Measurements from ENCODE around the gene GSTM1.
A peak's percentile ranks its signal among the peaks of the same experiment; 100 is the strongest.
"Not testable (repeated sequence)": the region's sequence is repeated elsewhere in the genome, so short reads cannot be mapped to it uniquely, and the experiment has no call there.

GSTM1 gene

DNA sequence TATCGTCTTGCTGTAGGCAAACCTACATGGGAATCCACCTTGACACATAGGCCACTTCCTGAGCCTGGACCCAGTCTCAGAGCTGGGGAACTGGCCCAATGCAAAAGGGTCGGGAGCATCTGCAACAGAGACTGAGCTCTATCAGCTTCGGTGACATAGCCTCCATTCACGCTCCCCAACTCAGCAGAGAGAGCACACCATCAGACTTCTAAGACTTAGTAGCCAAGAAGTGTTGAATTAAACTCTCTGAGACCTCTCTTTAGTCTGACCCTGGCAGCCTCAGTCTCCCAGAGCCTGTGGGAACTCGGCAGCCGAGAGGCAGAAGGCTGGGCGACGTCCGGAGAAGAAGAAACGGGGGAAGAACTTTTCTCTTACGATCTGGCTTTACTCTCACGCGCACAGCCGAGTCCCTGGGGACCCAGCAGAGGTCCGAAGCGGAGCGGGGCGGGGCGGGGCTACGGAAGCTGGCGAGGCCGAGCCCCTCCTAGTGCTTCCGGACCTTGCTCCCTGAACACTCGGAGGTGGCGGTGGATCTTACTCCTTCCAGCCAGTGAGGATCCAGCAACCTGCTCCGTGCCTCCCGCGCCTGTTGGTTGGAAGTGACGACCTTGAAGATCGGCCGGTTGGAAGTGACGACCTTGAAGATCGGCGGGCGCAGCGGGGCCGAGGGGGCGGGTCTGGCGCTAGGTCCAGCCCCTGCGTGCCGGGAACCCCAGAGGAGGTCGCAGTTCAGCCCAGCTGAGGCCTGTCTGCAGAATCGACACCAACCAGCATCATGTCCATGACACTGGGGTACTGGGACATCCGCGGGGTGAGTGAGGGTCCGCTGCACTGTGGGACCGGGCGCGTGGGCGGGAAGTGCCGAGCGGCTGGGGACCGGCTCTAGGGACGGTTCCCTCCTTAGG lies 31.8 kb upstream of the GSTM1 start, which contains the start of gene GSTM4:
Gene GSTM4 (plus strand): TSS at position 485 of the 905 bp plus-strand sequence. CDS start 291 bp downstream, at position 776.
- Mint-ChIP-seq H3K4me1 (peaks cover 20% of the 10 kb centered on the region), H3K9me3 (no peaks in the 10 kb centered on the region), H3K27ac (peak within 1 kb of the TSS; percentile 91), H3K4me3 (peak within 1 kb of the TSS; percentile 91), H3K36me3 (no peaks in the 10 kb centered on the region)
- peak; percentile 61 to 83 for DNase-seq (ENCODE audit: low spot score in 2 of 2)
- ATAC-seq: peak; percentile 93

DNA sequence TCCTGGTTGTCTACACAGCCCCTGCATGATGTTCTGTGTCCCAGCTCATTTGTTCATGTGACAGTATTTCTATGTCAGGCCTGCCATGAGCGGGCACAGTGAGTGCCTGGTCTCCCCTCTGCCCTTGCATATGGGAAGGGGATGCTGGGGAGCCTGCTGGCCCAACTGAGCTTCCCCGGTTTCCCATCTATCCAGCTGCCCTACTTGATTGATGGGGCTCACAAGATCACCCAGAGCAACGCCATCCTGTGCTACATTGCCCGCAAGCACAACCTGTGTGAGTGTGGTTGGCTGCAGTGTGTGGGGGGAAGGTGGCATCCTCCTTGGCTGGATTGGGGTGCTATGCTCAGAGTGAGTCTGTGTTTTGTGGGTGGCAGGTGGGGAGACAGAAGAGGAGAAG lies 30.2 kb upstream of the GSTM1 start:
- no peak for ATAC-seq
- Mint-ChIP-seq H3K9me3 (no peaks in the 10 kb centered on the region), H3K36me3 (no peaks in the 10 kb centered on the region), H3K4me3 (peak overlapping the region; percentile 91), H3K4me1 (peaks cover 20% of the 10 kb centered on the region), H3K27ac (no peak overlapping the region)
- DNase-seq (ENCODE audit: low spot score in 2 of 2): peak in 1 of 2 donors; percentile 41

DNA sequence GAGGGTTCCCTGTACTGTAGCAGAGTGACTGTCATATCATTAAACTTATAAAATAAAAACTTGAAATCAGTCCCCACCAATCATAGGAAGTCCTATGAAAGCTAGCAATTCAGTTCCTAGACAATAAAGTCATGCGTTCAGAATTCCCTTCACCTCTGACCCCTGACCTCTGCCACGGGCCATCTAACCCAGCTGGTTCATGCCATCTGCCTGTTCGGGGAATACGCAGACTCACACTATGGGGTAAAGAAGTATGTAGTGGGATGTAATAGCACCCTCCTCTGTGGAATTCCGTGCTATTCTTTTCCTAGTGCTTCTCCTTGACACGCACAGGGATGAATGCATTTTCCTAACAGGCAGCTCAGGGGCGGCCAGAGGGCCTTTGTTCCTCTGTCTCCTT lies 29.6 kb upstream of the GSTM1 start:
- ATAC-seq: no peak
- H3K27ac Mint-ChIP-seq: no peak overlapping the region
- no peak overlapping the region for H3K4me3 Mint-ChIP-seq
- no peaks in the 10 kb centered on the region for H3K9me3 Mint-ChIP-seq
- peak in 1 of 2 donors; percentile 33 for DNase-seq (ENCODE audit: low spot score in 2 of 2)
- peaks cover 20% of the 10 kb centered on the region for H3K4me1 Mint-ChIP-seq
- no peaks in the 10 kb centered on the region for H3K36me3 Mint-ChIP-seq

DNA sequence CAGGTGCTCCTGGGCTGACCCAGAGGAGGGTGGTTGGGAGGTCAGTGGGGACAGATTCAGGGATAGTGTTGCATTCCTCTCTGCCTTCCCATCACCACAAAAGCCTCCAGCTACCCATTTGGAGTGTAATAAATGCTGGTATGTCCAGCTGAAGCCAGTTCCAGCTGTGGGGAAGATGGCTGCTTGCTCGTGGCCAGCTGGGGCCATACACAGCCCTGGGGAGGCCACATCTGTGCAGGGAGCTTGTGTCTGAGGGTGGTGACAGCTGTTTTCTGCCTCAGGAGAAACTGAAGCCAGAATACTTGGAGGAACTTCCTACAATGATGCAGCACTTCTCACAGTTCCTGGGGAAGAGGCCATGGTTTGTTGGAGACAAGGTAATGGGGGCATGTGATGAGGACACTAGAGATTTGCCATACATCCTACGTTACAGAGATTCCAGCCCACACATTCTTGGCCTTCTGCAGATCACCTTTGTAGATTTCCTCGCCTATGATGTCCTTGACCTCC lies 29.0 kb upstream of the GSTM1 start:
- Mint-ChIP-seq H3K4me3 (no peak overlapping the region), H3K36me3 (no peaks in the 10 kb centered on the region)

DNA sequence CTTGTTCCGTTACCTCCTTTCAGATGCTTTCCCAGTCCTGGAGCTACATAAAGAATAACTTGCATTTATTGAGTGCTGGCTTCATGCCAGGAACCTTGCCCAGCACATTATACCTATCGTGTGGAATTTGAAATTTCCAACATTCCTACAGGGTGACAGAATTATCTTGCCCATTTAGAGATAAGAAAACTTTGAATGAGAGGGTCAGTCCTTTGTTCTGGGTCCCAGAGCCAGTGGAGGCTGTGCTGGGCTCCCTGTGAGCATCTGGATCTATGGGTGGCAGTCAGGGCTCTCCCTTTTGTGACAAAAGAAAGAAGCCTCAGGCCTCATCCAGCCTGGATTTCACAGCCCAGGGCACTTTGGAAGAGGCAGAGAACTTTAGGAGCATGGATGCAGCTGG lies 28.5 kb upstream of the GSTM1 start:
- H3K27ac Mint-ChIP-seq: no peak overlapping the region
- no peaks in the 10 kb centered on the region for H3K36me3 Mint-ChIP-seq
- H3K4me1 Mint-ChIP-seq: peaks cover 20% of the 10 kb centered on the region
- H3K9me3 Mint-ChIP-seq: no peaks in the 10 kb centered on the region
- DNase-seq (ENCODE audit: low spot score in 2 of 2) (no peak), ATAC-seq (no peak)
- H3K4me3 Mint-ChIP-seq: no peak overlapping the region

More for the DNA sequence above, 29.0 kb upstream of the GSTM1 start:
- ATAC-seq: no peak
- DNase-seq (ENCODE audit: low spot score in 2 of 2): peak in 1 of 2 donors; percentile 38
- no peak overlapping the region for H3K27ac Mint-ChIP-seq
- peaks cover 20% of the 10 kb centered on the region for H3K4me1 Mint-ChIP-seq
- H3K9me3 Mint-ChIP-seq: no peaks in the 10 kb centered on the region

DNA sequence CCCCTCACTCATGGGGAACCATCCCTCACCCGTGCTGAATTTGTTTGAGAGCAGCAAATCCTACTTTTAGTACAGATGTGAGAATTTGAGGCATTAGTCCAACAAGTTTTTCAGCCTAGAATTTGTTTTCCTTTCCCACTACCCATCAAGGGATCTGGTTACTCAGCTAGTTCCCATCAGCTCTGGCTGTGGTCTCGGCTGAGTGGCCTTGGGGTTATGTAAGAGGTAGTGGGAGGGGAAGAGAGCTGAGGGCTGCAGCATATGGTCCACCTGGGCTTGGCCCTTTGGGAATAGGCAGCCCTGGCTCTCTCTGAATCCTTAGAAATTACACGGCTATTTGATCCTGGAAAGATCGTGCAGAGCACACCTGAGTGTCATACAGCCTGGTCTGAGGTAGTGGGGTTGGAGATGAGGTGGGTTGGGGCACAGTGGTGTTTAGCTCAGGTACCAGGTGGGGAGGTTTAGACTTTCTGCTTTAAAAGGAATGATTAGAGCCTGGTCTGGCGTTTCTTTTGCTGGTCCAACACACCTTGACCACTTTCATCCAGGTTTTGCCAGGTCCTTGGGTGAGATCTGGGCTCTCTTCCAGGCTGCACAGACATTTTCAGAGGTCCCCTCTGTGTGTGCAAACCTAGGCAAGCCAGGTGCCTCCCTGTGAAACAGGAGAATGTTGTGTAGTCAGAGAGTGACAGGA lies 27.5 kb upstream of the GSTM1 start:
- Mint-ChIP-seq H3K4me3 (no peak overlapping the region), H3K27ac (peak overlapping the region; percentile 75), H3K36me3 (no peaks in the 10 kb centered on the region), H3K9me3 (no peaks in the 10 kb centered on the region), H3K4me1 (peaks cover 14% of the 10 kb centered on the region)
- DNase-seq (ENCODE audit: low spot score in 2 of 2) (peak in 1 of 2 donors; percentile 41), ATAC-seq (no peak)

DNA sequence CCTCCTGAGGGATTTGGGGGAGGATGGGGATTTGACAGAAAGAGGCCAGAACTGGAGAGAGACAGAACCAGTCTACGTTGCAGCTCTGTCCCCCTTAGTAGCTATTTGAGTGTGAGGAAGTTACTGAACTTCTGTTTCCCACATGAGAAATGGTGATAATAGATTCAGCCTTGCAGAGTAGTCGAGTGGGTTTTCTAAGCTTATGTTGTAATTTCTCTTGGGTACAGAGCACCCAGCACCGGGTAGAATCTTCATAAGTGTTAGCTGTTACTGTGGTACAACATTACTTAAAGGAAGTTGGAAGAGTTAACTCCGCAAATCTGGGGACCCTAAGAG lies 27.0 kb upstream of the GSTM1 start:
- H3K4me1 Mint-ChIP-seq: peaks cover 10% of the 10 kb centered on the region
- ATAC-seq; H3K9me3 Mint-ChIP-seq; H3K4me3 Mint-ChIP-seq; DNase-seq (ENCODE audit: low spot score in 2 of 2); H3K27ac Mint-ChIP-seq; H3K36me3 Mint-ChIP-seq: not testable (repeated sequence)

DNA sequence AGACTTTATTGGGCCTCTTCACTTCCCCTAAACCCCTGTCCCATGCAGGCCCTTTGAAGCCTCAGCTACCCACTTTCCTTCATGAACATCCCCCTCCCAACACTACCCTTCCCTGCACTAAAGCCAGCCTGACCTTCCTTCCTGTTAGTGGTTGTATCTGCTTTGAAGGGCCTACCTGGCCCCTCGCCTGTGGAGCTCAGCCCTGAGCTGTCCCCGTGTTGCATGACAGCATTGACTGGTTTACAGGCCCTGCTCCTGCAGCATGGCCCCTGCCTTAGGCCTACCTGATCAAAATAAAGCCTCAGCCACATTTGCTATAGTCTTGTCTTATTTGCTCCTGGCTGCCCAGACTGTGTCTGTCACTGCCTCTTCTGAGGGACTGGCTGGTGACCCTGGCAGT lies 26.2 kb upstream of the GSTM1 start:
- peak in 1 of 2 donors; percentile 32 for DNase-seq (ENCODE audit: low spot score in 2 of 2)
- Mint-ChIP-seq H3K4me3 (no peak overlapping the region), H3K4me1 (peaks cover 3% of the 10 kb centered on the region), H3K36me3 (peaks cover 2% of the 10 kb centered on the region), H3K27ac (peak overlapping the region; percentile 43), H3K9me3 (no peaks in the 10 kb centered on the region)
- ATAC-seq: no peak

DNA sequence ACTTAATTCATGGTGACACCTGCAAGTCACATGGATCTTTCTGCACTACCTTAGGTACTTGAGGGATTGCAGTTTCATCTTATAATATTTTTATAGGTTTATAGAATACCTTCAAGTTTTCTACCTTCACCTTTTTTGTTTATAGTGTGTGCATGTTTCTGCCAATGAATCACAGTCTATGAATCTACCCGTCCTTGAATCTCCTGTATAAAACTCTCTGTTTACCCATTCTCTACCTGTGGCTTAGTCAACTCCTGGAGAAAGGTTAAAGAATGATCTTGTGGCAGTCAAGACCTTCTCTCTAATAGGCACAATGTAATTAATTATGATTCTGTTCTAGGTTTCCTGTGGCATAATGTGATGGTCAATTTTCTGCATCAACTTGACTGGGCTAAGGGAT lies 22.9 kb upstream of the GSTM1 start:
- DNase-seq (ENCODE audit: low spot score in 2 of 2) (no peak), ATAC-seq (no peak)
- Mint-ChIP-seq H3K36me3 (peaks cover 5% of the 10 kb centered on the region), H3K4me3 (no peak overlapping the region), H3K27ac (no peak overlapping the region), H3K4me1 (peaks cover 13% of the 10 kb centered on the region), H3K9me3 (no peaks in the 10 kb centered on the region)

DNA sequence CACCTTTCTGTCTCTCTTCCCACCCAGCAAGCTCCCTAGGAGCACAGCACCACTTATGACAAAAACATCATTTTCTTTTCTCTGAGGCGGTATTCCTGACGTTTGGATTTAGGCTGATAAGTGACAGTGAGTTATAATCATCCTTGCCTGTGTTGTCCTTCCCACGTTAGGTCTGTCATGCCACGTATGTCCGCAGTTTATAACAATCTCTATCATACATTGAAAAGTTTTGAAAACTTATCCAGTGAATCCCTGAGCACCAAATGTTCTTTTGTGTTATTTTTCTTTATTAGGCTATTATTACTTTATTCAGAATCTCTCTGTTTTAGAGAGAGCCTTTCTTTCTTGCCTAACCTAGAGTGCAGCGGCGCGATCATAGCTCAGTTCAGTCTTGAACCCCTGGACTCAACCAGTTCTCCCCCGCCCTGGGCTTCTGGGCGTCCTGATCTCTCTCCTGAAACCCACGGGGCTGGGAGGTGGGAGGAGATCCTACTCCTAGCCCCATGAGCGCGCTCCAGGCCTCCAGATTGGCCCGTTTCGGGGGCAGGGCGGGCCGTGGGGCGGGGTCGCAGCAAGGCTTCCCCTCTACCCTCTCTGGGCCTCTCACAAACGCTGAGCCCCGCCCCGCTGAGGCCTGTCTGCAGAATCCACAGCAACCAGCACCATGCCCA lies 20.0 kb upstream of the GSTM1 start, which contains the start of gene GSTM2:
Gene GSTM2 (plus strand): TSS at position 606 of the 671 bp plus-strand sequence. CDS start 59 bp downstream, at position 665.
- no peak within 1 kb of the TSS for H3K27ac Mint-ChIP-seq
- H3K4me3 Mint-ChIP-seq: peak within 1 kb of the TSS; percentile 49
- no peaks in the 10 kb centered on the region for H3K9me3 Mint-ChIP-seq
- DNase-seq (ENCODE audit: low spot score in 2 of 2): peak in 1 of 2 donors; percentile 65
- ATAC-seq: peak; percentile 89
- peaks cover 5% of the 10 kb centered on the region for H3K36me3 Mint-ChIP-seq
- H3K4me1 Mint-ChIP-seq: peaks cover 24% of the 10 kb centered on the region

DNA sequence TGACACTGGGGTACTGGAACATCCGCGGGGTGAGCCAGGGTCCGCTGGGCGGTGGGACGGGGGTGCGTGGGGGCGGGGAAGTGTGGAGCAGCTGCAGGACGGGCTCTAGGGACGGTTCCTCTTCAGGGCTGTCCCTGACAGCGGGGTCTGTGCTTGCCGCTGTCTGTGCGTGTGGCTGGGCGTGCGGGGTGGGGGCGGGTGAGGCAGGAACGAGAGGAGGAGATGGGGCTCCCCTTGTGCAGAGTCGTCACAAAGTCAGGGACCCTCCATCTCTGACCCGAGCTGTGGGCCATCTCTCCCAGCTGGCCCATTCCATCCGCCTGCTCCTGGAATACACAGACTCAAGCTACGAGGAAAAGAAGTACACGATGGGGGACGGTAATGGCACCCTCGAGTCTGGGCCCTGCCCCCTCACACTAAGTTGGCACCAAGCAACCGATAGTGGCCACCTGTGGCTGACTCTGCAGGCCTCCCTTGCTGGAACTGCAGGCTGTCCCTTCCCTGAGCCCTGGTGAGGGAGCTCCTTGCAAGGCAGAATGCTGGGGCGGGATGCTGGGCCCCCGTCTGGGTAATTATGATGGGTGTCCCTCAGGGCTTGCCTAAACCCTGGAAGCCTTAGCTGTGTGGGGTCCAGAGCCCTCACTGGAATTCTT lies 19.4 kb upstream of the GSTM1 start:
- Mint-ChIP-seq H3K4me3 (peak overlapping the region; percentile 49), H3K9me3 (no peaks in the 10 kb centered on the region), H3K27ac (no peak overlapping the region), H3K36me3 (peaks cover 5% of the 10 kb centered on the region), H3K4me1 (peaks cover 24% of the 10 kb centered on the region)
- DNase-seq (ENCODE audit: low spot score in 2 of 2) (peak in 1 of 2 donors; percentile 46), ATAC-seq (no peak)

DNA sequence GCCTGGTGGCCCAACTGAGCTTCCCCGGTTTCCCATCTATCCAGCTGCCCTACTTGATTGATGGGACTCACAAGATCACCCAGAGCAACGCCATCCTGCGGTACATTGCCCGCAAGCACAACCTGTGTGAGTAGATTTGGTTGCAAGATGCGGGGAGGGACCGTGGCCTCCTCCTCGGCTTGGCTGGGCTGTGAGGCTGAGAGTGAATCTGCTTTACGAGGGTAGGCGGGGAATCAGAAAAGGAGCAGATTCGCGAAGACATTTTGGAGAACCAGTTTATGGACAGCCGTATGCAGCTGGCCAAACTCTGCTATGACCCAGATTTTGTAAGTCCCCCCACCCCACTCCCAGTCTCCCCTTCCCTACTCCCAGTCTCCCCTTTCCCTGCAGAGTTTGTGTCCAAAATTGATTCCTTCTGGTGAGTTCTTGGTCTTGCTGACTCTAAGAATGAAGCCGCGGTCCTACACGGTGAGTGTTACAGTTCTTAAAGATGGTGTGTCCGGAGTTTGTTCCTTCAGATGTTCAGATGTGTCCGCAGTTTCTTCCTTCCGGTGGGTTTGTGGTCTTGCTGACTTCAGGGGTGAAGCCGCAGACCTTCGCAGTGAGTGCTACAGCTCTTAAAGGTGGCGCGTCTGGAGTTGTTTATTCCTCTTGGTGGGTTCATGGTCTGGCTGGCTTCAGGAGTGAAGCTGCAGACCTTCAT lies 18.2 kb upstream of the GSTM1 start:
- peaks cover 5% of the 10 kb centered on the region for H3K36me3 Mint-ChIP-seq
- H3K27ac Mint-ChIP-seq: no peak overlapping the region
- DNase-seq (ENCODE audit: low spot score in 2 of 2) (peak in 1 of 2 donors; percentile 47), ATAC-seq (peak; percentile 22)
- peak overlapping the region; percentile 39 for H3K4me3 Mint-ChIP-seq
- peaks cover 24% of the 10 kb centered on the region for H3K4me1 Mint-ChIP-seq
- no peaks in the 10 kb centered on the region for H3K9me3 Mint-ChIP-seq

DNA sequence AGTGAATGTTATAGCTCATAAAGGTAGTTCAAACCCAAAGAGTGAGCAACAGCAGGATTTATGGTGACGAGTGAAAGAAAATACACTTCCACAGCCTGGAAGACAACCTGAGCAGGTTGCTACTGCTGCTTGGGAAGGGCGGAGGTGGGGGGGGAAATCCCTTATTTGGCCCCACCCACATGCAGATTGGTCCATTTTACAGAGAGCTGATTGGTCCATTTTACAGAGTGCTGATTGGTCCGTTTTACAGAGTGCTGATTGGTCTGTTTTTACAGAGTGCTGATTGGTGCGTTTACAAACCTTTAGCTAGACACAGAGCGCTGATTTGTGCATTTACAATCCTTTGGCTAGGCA lies 17.7 kb upstream of the GSTM1 start:
- H3K27ac Mint-ChIP-seq; ATAC-seq; DNase-seq (ENCODE audit: low spot score in 2 of 2): not testable (repeated sequence)

DNA sequence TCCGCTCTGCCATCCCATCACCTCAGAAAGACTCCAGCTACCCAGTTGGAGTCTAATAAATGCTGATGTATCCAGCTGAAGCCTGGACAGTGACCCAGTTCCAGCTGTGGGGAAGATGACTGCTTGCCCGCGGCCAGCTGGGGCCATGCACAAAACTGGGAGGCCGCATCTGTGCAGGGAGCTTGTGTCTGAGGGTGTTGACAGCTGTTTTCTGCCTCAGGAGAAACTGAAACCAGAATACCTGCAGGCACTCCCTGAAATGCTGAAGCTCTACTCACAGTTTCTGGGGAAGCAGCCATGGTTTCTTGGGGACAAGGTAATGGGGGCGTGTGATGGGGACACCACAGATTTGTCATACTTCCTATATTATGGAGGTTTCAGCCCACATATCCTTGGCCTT lies 16.6 kb upstream of the GSTM1 start:
- Mint-ChIP-seq H3K4me3 (no peak overlapping the region), H3K27ac (no peak overlapping the region), H3K4me1 (peaks cover 24% of the 10 kb centered on the region), H3K36me3 (peaks cover 5% of the 10 kb centered on the region), H3K9me3 (no peaks in the 10 kb centered on the region)
- ATAC-seq: no peak
- DNase-seq (ENCODE audit: low spot score in 2 of 2): no peak

More for the DNA sequence above, 17.7 kb upstream of the GSTM1 start:
- not testable (repeated sequence) for H3K36me3 Mint-ChIP-seq, H3K9me3 Mint-ChIP-seq
- Mint-ChIP-seq H3K4me3 (peak overlapping the region; percentile 39), H3K4me1 (peaks cover 24% of the 10 kb centered on the region)

Measured in stimulated activated effector memory CD8-positive, alpha-beta T cell treated with anti-CD3 and anti-CD28 coated beads, Interleukin-12 subunit alpha, Interleukin-12 subunit beta, amount 100 ng/mL, for 72 hours (primary cell).